ENCODE results near the gene WASL.
"Not testable (repeated sequence)": the region's sequence is repeated elsewhere in the genome, so short reads cannot be mapped to it uniquely, and the experiment has no call there.

The WASL gene

DNA sequence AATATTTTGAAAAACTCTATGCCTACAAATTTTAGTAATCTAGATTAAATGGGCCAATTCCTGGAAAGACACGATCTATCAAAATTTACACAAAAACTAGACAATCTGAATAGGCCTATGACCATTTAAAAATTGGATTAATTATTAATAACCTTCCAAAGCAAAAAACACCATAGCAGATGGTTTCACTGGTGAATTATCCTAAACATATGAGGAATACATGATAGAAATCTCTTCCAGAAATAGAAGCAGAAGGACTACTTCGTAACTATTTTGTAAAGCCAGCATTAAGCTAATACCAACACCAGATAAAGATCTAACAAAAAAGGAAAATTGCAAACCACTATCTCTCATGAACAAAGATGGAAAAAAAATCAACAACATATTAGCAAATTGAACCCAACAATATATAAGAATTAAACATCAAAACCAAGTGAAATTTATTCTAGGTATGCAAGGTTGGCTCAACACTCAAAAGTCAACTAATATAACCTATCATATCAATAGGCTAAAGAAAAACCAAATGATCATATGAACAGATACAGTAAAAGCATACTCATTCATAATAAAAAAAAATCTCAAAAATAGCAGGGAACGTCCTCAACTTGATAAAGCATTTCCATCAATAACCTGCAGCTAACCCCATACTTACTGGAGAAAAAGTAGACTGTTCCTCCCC is 16.3 kb downstream of the WASL start:
- no peak for DNase-seq (ENCODE audit: low spot score)

DNA sequence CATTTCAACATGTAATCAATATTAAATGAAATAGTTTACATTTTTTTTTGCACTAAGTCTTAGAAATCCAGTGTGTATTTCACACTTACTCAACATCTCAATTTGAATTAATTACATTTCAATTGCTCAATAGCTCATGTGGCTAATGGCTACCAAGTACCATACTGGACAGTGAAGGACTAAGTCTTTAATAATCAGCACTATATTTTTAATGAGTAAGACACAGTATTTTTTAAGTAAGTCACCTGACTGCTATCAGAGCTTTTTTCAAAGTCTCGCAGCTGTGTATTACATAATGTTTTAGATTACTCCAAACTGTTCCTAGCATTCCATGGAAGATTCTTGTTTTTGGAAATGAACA is 19.6 kb downstream of the WASL start:
- DNase-seq (ENCODE audit: low spot score), result no peak

DNA sequence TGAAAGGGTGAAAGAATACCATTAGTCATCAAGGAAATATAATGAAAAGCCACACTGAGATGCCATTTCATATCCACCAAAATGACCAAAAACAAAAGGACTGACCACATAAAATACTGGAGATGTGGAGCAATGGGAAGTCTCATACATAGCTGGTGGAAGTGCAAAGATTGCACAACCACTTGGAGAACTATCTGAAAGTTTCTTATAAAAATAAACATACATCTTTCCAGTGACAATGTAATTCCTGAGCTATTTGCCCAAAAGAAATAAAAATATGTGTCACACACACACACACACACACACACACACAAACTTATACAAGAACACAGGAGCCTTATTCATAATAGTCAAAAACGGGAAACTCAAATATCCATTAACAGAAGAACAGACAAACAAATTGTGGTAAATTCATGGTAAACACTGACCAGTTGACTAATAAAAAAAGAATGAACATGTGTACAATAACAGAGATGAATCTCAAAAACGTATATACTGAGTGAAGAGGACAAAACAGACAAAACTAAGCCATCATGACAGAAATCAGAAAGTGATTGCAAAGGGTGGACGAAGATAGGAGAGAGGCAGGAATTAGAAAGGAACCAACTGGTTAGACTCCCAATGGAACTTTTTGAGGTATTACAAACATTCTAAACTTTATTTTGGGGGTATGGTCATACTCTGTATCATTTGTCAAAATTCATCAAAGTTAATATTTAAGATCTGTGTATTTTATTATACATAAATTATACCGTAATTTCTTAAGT is 21.5 kb downstream of the WASL start:
- DNase-seq (ENCODE audit: low spot score), result no peak

DNA sequence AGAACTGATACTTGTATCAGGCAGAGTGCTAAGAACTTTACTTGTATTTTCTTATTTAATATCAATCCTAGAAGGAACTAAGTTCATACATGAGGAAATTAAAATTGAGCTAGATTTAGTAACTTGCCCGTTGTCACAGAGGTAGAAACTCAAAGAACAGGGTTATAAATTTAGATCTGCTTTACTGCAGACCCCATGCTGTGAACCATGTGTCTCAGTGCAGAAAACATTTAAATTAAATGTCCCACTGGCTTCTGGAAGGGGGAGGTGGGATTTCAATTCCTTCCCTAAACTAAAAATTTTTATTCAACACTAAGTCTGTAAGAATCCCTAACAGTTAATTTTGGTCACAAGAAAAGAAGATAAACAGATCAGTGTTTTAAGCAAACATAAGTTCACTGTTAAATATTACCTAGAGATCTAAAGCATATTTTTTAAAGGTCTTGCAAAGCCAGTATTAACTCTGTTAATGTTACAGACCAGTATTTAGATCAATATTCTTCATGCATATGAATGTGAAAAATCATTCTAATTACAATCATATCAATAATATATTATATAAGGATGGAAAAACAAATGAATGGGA is 23.1 kb downstream of the WASL start:
- no peak for DNase-seq (ENCODE audit: low spot score)

GRCh38 chr7:123724817-123725253 is 24.0 kb downstream of the WASL start:
- DNase-seq (ENCODE audit: low spot score), result no peak

DNA sequence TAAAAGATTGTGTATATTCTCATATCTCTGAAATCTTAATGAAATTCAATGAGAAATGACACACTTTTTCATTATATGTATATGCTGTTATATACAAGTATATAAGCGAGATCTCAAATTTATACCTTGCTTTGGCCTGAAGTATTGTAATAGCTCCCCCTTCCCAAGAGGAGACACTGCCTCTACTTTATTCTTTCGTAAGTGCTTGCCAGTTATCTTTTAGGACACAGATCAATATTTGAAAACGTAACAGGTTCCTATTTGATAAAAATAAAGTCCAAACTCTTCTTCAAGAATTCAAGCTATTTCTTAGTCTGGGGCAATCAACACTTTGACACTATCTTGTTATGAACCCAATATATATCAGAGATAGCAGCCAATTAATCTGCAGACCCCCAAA is 24.9 kb downstream of the WASL start:
- DNase-seq (ENCODE audit: low spot score), result no peak

- not testable (repeated sequence) for DNase-seq (ENCODE audit: low spot score)
These were observed 28.3 kb downstream of the WASL start for GRCh38 chr7:123720527-123720926.

DNA sequence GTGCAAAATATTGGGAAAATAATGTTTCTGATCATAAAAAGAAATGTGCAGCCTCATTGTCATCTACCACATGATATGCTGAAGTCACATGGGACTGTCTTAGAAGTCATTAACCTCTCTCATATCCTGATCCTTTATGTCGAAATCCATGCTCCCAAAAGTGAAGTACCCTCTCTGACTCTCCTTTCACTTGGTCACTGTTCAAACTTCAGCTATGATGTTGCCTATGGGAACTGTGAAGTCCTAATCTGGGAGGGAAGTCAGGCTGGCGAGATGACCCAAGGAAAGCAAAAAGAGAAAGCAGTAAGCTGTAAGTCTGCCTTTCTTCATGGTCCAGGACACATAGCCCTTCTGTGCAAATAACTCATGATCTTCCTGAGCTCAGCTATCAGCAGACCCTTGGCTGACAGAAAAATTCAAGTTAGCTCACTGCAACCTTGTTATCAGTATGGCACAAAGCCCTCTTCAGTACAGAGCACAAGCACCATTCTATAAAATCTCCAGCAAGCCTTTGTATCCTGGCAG is 29.5 kb downstream of the WASL start:
- no peak for DNase-seq (ENCODE audit: low spot score)

DNA sequence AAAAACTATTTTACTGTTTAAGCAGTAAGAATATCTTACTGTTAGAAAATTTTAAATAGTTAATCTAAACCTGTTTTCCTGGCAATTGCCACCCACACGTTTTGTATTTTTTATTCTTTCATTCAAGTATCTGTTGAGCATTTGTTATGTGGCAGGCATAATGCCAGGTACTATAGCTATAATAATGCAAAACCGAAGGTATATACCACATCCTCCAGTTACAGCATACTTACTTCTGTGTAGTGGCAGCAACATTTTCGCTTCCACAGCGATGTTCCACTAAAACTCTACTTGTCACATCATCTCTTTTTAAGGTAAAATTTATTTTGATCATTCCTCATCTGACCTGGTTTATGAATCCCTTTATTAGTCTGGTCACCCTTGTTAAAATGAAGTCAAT is 30.0 kb downstream of the WASL start:
- DNase-seq (ENCODE audit: low spot score), result no peak

GRCh38 chr7:123717689-123718088 is 31.1 kb downstream of the WASL start:
- no peak for DNase-seq (ENCODE audit: low spot score)

DNA sequence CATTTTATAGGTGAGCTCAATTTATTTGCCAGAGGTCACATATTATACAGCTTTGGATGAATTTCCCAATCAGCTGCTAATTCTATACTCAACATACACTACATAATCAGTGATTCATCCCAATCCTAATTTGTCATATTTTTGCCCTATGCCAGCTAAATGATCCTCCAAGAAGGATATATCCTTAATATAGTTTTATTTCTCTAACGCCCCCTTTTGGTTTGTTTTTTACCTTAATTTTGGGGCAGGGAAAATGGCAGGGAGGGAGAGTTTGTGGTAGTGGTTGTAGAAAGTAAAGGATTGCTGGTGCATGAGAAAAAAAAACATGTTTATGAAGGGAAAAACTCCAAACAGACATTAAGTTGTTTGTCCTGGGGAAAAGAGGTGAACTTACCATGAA is 31.9 kb downstream of the WASL start:
- no peak for DNase-seq (ENCODE audit: low spot score)

GRCh38 chr7:123715799-123716198 is 33.0 kb downstream of the WASL start:
- no peak for DNase-seq (ENCODE audit: low spot score)

DNA sequence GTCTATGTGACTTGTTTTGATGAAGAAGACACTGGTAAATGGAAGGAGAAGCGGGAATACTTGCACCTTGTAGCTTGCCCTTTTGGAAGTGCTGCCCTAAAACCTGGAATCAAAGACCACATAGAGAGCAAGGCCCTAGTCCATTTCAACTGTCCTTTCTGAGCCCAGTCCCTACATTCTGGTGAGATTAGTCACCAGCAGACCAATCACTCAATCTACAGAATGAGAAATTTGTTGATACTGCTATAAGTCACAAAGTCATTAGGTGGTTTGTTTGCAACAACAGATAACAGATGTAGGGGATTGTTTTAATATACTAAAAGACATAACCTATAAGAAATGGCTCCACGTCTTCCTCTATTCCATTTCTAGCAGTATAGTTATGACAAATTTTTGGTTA is 33.6 kb downstream of the WASL start:
- DNase-seq (ENCODE audit: low spot score), result no peak

DNA sequence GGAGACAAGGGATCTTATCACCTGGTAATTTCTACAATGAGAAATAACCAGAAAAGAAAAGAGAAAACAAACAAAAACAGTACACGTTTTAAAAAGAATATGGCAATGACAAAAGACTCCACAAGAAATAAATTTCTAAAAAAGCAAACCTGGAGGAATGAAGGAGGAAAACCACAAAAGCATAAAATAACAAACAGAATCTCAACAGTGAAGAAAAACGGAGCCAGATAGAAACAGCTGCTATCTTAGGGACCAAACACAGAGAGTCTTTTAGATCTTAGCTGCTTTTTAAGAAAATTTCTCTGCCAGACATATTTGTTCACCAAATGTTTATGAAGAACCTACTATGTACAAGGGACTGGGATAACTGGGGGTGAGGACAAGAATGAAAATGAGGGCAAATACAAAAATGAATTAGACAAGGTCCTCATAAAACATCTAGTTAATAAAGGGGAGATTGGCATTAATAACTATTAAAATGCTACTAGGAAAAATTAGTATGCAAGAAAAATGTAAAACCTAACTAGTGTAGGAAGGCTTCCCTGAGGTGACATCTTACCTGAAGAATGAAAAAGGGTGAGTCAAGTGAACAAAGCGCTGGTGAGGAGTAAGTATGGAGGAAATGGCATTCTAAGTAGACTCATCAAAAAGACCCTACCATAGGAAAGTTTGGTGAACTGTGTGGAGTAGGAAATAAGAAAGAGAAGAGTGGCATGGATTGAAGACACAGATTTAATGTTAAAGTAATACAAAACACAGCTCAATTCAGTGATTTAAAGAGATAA is 34.3 kb downstream of the WASL start:
- no peak for DNase-seq (ENCODE audit: low spot score)

- no peak for DNase-seq (ENCODE audit: low spot score)
These were observed 36.2 kb downstream of the WASL start for GRCh38 chr7:123712619-123713018.

DNA sequence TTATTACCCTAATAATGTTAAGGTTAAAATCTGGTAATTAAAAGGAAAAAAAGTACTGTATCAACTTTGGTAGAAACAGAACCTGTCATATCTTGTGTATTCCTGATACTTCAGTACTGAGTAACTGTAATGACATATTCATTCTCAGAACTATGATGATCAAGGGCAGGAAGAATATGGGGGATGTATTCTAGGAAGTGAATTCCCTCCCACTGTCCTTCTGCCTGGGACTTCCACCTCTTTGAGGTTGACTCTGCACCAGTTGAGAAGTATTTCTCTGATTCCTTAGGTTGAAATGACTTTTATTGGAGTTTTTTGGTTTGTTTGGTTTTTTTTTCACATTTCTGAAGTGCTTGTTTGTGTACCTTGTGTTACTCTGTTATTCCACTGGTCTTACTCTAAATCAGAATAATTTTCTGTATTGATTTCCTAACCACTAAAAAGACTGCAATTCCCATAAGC is 36.9 kb downstream of the WASL start:
- DNase-seq (ENCODE audit: low spot score), result peak; percentile 47

DNA sequence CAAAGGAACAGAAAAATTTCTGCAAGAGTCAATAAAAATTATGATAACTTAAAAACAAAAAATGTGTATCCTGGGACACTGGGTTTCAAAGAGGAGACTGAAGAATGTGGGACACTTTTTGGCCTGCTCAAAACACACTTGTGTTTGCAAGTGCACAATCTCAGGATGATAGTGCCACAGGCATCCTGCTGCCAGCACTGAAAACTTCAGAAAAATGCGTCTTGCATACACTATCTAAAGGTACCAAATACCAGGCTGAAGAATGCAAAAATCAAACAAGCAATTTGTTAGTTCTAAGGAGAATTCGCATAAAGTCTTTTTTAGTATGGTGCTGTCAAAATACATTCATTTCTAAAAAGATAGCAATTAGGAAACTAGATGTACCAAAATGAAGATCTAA is 38.1 kb downstream of the WASL start:
- no peak for DNase-seq (ENCODE audit: low spot score)

GRCh38 chr7:123709525-123709924 is 39.3 kb downstream of the WASL start:
- no peak for DNase-seq (ENCODE audit: low spot score)

- DNase-seq (ENCODE audit: low spot score), result no peak
These were observed 43.4 kb downstream of the WASL start for GRCh38 chr7:123705211-123705901.

DNA sequence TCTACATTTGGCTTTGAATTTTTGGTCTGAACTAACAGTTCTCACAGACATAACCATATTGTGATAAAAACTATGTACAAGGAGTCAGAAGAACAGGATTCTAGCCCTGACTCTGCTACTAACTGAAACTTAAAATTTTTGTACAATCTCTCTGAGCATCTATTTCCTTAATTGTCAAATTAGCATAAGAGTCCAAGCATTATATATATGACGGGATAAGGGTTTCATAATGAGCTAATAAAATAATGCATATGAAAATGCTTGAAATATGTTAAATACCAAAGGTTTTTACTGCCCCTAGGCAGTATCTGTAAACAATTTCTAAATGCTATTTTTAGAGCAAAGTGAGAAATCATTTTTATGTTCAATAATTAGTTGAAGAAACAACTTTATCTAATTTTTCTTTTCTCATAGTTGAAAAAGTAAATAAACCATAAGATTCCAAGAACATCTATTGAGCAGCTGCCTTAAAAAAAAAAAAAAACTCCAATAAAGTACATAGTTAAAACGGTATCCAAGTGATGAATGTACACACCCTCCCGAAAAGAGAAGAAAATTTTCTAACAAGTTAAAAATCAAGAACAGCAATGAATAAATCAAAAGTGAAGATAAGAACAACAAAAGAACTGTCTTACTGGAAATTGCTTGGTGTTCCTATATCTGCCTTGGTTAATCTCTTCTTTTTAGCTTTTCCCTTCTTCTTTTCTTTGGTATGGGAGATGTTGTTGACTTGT is 52.7 kb downstream of the WASL start:
- DNase-seq (ENCODE audit: low spot score), result no peak

DNA sequence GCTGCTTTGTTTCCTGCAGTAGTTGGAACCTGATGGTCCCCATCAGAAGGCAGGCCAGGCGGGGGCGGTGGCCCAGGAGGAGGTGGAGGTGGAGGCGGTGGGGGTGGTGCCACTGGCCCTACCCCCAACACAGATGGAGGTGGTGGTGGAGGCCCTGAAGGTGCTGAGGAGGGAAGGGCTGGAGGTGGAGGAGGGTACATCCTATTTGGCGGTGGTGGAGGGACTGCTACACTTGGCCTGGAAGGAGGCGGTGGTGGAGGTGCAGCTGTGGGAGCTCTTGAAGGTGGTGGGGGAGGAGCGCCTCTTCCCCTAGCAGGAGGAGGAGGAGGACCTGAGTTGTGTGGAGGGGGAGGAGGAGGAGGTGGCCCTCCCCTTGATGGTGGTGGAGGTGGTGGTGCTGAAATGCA is 56.3 kb downstream of the WASL start:
- DNase-seq (ENCODE audit: low spot score), result no peak
